K562 (cell line): ENCODE results near the gene FGF21. TPM values are rescaled to one million over a fixed set of nuclear protein-coding genes. Genes with fewer than 3 reads are reported as not detected.
A peak's percentile ranks its signal among the peaks of the same experiment; 100 is the strongest.

ENCODE experiments used
- ASH1L ChIP-seq: fragments of 450-650 bp; IDR thresholded peaks from 2 replicates; pipeline ENCODE4 v1.6.1; 2018; ENCODE audit warnings: borderline replicate concordance, mild to moderate bottlenecking, low read depth; ENCODE audit not compliant: partially characterized antibody
- CC2D1A ChIP-seq: fragments of 450-650 bp; IDR thresholded peaks from 2 replicates; pipeline ENCODE4 v1.6.1; 2017; ENCODE audit warnings: mild to moderate bottlenecking
- ELF4 ChIP-seq: fragments of 450-650 bp; formaldehyde crosslinking; IDR thresholded peaks from 2 replicates; pipeline ENCODE4 v1.4.0; 2022; ENCODE audit warnings: missing genetic modification characterization
- HEY1 ChIP-seq: fragments of 250-450 bp; sonication (Bioruptor Pico); IDR thresholded peaks from 2 replicates; pipeline ENCODE4 v1.5.0; 2020; ENCODE audit warnings: mild to moderate bottlenecking, moderate library complexity, borderline replicate concordance
- IRF2 ChIP-seq: sonication (generic); formaldehyde crosslinking; IDR thresholded peaks from 2 replicates; pipeline ENCODE4 v1.8.1; 2022; ENCODE audit warnings: mild to moderate bottlenecking, missing genetic modification reagents
- KDM1A ChIP-seq, 2 experiments: fragments of 450-650 bp; IDR thresholded peaks; 2 replicates each; pipeline ENCODE4 v1.6.1; 2016; ENCODE audit warnings: mild to moderate bottlenecking in 2 of 2
- KLF10 ChIP-seq: fragments of 250-450 bp; sonication (Bioruptor Pico); IDR thresholded peaks from 2 replicates; pipeline ENCODE4 v1.6.1; 2021; ENCODE audit warnings: matching md5 sums
- LARP7 ChIP-seq: fragments of 450-650 bp; IDR thresholded peaks from 2 replicates; pipeline ENCODE4 v1.6.1; 2016
- MEF2D ChIP-seq: conservative IDR thresholded peaks from 2 replicates; pipeline ENCODE4 v1.6.1; 2016; ENCODE audit warnings: low read depth, missing genetic modification characterization, missing compliant biosample characterization
- MTA3 ChIP-seq: fragments of 450-650 bp; formaldehyde crosslinking; IDR thresholded peaks from 2 replicates; pipeline ENCODE4 v1.6.1; 2017; ENCODE audit warnings: mild to moderate bottlenecking, borderline replicate concordance
- MYC ChIP-seq, 2 experiments: fragments of 250-450 bp in 1 of 2; sonication (Bioruptor Pico) in 1 of 2; IDR thresholded peaks; 2 replicates each; pipeline versions ENCODE4 v1.5.1 to v1.6.1; 2012 to 2021; ENCODE audit warnings: low read depth in 2 of 2, borderline replicate concordance in 1 of 2, improper control_type of control experiment in 1 of 2, low read length in 1 of 2, mild to moderate bottlenecking in 1 of 2, moderate library complexity in 1 of 2
- NFE2 ChIP-seq: IDR thresholded peaks from 2 replicates; pipeline ENCODE4 v1.6.1; 2014; ENCODE audit warnings: antibody characterized with exemption, low read depth
- NFXL1 ChIP-seq: fragments of 450-650 bp; formaldehyde crosslinking; IDR thresholded peaks from 2 replicates; pipeline ENCODE4 v1.4.0; 2021; ENCODE audit warnings: mild to moderate bottlenecking
- NR2C1 ChIP-seq, 2 experiments: fragments of 450-650 bp; IDR thresholded peaks; 2 replicates each; pipeline ENCODE4 v1.6.1; 2017; ENCODE audit warnings: mild to moderate bottlenecking in 2 of 2, antibody characterized with exemption in 1 of 2, inconsistent platforms in 1 of 2, missing compliant biosample characterization in 1 of 2, missing genetic modification characterization in 1 of 2
- NR2C2 ChIP-seq, 2 experiments: fragments of 200-800 bp in 1 of 2; sonication (Bioruptor generic) in 1 of 2; sonication (generic) in 1 of 2; formaldehyde crosslinking in 1 of 2; IDR thresholded peaks; 2 replicates each; pipeline versions ENCODE4 v1.6.1 to v1.8.0; 2016 to 2022; ENCODE audit warnings: mild to moderate bottlenecking in 1 of 2, missing compliant biosample characterization in 1 of 2, missing genetic modification characterization in 1 of 2, missing genetic modification reagents in 1 of 2
- PCBP2 ChIP-seq: fragments of 200-400 bp; formaldehyde crosslinking; IDR thresholded peaks from 2 replicates; pipeline ENCODE4 v1.6.1; 2018; ENCODE audit warnings: low read length, low read depth, mild to moderate bottlenecking, moderate library complexity; ENCODE audit not compliant: poor library complexity, severe bottlenecking
- POLR2G ChIP-seq: fragments of 200-400 bp; formaldehyde crosslinking; IDR thresholded peaks from 2 replicates; pipeline ENCODE4 v1.6.1; 2017; ENCODE audit warnings: low read depth, mild to moderate bottlenecking, antibody characterized with exemption, low read length, moderate library complexity
- PYGO2 ChIP-seq: fragments of 450-650 bp; IDR thresholded peaks from 2 replicates; pipeline ENCODE4 v1.6.1; 2016; ENCODE audit warnings: mild to moderate bottlenecking, missing genetic modification characterization, moderate library complexity, missing compliant biosample characterization
- RBM17 ChIP-seq: fragments of 200-400 bp; formaldehyde crosslinking; IDR thresholded peaks from 2 replicates; pipeline ENCODE4 v1.6.1; 2017; ENCODE audit warnings: low read depth, mild to moderate bottlenecking, low read length, borderline replicate concordance
- SMAD2 ChIP-seq: fragments of 150-350 bp; IDR thresholded peaks from 2 replicates; pipeline ENCODE4 v1.6.1; 2014; ENCODE audit warnings: low read depth, mild to moderate bottlenecking, low read length
- TAF1 ChIP-seq: IDR thresholded peaks from 2 replicates; pipeline ENCODE4 v1.6.1; 2011; ENCODE audit warnings: mild to moderate bottlenecking, low read length, moderate library complexity; ENCODE audit not compliant: insufficient read depth, control insufficient read depth, severe bottlenecking; ENCODE audit errors: extremely low read depth
- TAF9B ChIP-seq: fragments of 450-650 bp; IDR thresholded peaks from 2 replicates; pipeline ENCODE4 v1.6.1; 2018; ENCODE audit warnings: mild to moderate bottlenecking; ENCODE audit not compliant: partially characterized antibody
- TEAD4 ChIP-seq, 2 experiments: sonication (generic) in 1 of 2; formaldehyde crosslinking in 1 of 2; IDR thresholded peaks; 2 replicates each; pipeline versions ENCODE4 v1.6.1 to v1.8.0; 2012 to 2022; ENCODE audit warnings: borderline replicate concordance in 1 of 2, inconsistent platforms in 1 of 2, low read length in 1 of 2, mild to moderate bottlenecking in 1 of 2, missing genetic modification reagents in 1 of 2
- TOE1 ChIP-seq, 2 experiments: fragments of 450-650 bp in 1 of 2; sonication (generic) in 1 of 2; formaldehyde crosslinking in 1 of 2; IDR thresholded peaks; 2 replicates each; pipeline versions ENCODE4 v1.7.1 to v1.8.0; 2016 to 2022; ENCODE audit warnings: borderline replicate concordance in 2 of 2, mild to moderate bottlenecking in 2 of 2, antibody characterized with exemption in 1 of 2, inconsistent platforms in 1 of 2, low read depth in 1 of 2, missing genetic modification reagents in 1 of 2, moderate library complexity in 1 of 2
- polyA plus RNA-seq, 8 experiments: library from polyadenylated mRNA; depleted of rRNA in 4 of 8; stranded (reverse) in 5 of 8; unstranded in 3 of 8; fragments of >200 nt; fragmentation: Nextera tagmentation in 2 of 8; fragmentation: Illumina TruSeq in 1 of 8; extraction: Ambion mirVana in 2 of 8; extraction: Trizol in 1 of 8; gene quantifications; 2 replicates each; pipeline versions ENCODE4 v1.2.1 to v1.2.3, GENCODE V29; 2011 to 2014; ENCODE audit warnings: inconsistent platforms in 1 of 8, missing spikeins in 1 of 8
- total RNA-seq, 7 experiments: library from RNA; depleted of rRNA in 6 of 7; stranded (reverse); fragments of >200 nt in 6 of 7; fragmentation: Illumina TruSeq in 2 of 7; extraction: Trizol in 2 of 7; gene quantifications; 2 replicates each; pipeline versions ENCODE4 v1.2.1 to v1.2.3, GENCODE V29; 2011 to 2021; ENCODE audit warnings: low replicate concordance in 1 of 7
- TF ChIP-seq, protein P1 (sequence below): sonication (generic); formaldehyde crosslinking; IDR thresholded peaks from 2 replicates; pipeline ENCODE4 v1.8.1; 2023; ENCODE audit warnings: mild to moderate bottlenecking, missing genetic modification reagents

Gene FGF21
- total and polyA plus RNA-seq, 9 of the 15 experiments (the other 6 are each of a cell fraction or from before 2014, with no cell fraction given), result 0.04 to 0.77 (median 0.09) TPM; not detected in 6

DNA sequence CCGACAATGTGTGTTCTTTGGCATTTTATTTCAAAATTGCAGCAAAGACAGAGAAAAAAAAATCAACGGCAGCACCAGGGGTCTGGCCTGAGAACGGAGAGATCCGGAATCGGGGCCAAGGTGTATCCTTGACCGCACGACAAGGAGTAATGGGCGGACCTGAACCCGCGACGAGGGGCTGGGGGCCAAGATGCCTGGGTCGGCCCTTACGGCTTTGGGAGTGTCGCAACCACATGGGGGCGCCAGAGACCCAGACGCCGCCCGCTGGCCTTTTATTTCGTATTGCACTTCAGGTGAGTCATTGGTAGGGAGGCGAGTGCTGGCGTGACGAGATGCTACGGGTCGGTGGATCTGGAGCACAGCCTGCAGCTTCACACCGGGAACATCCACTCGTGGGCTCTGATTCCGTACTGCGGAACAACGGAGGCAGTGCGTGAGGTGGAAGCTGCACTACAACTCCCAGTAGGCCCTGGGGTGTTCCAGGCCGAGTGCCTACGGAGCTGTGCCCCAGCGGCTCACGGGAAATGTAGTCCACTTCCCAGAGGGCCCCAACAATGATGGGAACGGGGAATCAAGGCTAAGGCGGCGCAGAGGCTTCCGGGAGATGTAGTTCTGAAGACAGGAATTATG lies 39.8 kb downstream of the FGF21 start (continued):
- 0 out of 2 replicates have a peak, but pooled peaks have one; percentile 49 for TF ChIP-seq LARP7
- peak; percentile 75 for TF ChIP-seq ASH1L
- TF ChIP-seq IRF2 (CRISPR knock-in tag), result no peak
- peak; percentile 92; the same call in 1 of the 2 replicates for TF ChIP-seq MTA3
- TF ChIP-seq NR2C2 (CRISPR knock-in tag; IDR thresholded peaks at IDR 0.05), result 0 out of 2 replicates have a peak, but pooled peaks have one; percentile 53
- peak; percentile 93 for TF ChIP-seq NR2C2 (tag; IDR thresholded peaks at IDR 0.05)
- TF ChIP-seq TAF9B, result no peak
- TF ChIP-seq SMAD2, result no peak; the same call in 1 of the 2 replicates
- peak; percentile 66; the same call in 1 of the 2 replicates for TF ChIP-seq TOE1 (IDR thresholded peaks at IDR 0.05; ENCODE audit: borderline replicate concordance)
- TF ChIP-seq TOE1 (CRISPR knock-in tag; IDR thresholded peaks at IDR 0.05; ENCODE audit: borderline replicate concordance, low read depth), result peak; percentile 64; the same call in 1 of the 2 replicates
- no peak for TF ChIP-seq TAF1
- TF ChIP-seq RBM17, result no peak
- TF ChIP-seq, protein P1, sequence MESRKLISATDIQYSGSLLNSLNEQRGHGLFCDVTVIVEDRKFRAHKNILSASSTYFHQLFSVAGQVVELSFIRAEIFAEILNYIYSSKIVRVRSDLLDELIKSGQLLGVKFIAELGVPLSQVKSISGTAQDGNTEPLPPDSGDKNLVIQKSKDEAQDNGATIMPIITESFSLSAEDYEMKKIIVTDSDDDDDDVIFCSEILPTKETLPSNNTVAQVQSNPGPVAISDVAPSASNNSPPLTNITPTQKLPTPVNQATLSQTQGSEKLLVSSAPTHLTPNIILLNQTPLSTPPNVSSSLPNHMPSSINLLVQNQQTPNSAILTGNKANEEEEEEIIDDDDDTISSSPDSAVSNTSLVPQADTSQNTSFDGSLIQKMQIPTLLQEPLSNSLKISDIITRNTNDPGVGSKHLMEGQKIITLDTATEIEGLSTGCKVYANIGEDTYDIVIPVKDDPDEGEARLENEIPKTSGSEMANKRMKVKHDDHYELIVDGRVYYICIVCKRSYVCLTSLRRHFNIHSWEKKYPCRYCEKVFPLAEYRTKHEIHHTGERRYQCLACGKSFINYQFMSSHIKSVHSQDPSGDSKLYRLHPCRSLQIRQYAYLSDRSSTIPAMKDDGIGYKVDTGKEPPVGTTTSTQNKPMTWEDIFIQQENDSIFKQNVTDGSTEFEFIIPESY (CRISPR knock-in tag), result peak; percentile 76
- peak; percentile 90; the same call in 1 of the 2 replicates for TF ChIP-seq ELF4 (CRISPR knock-in tag)
- TF ChIP-seq PYGO2, result peak; percentile 44; the same call in 1 of the 2 replicates
- TF ChIP-seq PCBP2, result no peak
- peak; percentile 91 for TF ChIP-seq CC2D1A
- TF ChIP-seq NR2C1 (IDR thresholded peaks at IDR 0.05), result peak; percentile 76; the same call in 1 of the 2 replicates
- peak; percentile 91 for TF ChIP-seq NR2C1 (tag; IDR thresholded peaks at IDR 0.05)
- TF ChIP-seq NFE2, result peak; percentile 38; the same call in 1 of the 2 replicates
- TF ChIP-seq POLR2G, result peak; percentile 67
- no peak for TF ChIP-seq NFXL1 (CRISPR knock-in tag)
- TF ChIP-seq HEY1, result no peak
- peak; percentile 68; the same call in 1 of the 2 replicates for TF ChIP-seq MEF2D
- TF ChIP-seq KLF10 (CRISPR knock-in tag), result no peak
- 0 out of 2 replicates have a peak, but pooled peaks have one; percentile 13 for TF ChIP-seq TEAD4 (IDR thresholded peaks at IDR 0.05; ENCODE audit: low read length)
- no peak for TF ChIP-seq TEAD4 (CRISPR knock-in tag; IDR thresholded peaks at IDR 0.05; ENCODE audit: borderline replicate concordance)
- TF ChIP-seq MYC (IDR thresholded peaks at IDR 0.05; ENCODE audit: low read depth, low read length), result 0 out of 2 replicates have a peak, but pooled peaks have one; percentile 9
- peak; percentile 57; the same call in 1 of the 2 replicates for TF ChIP-seq MYC (CRISPR knock-in tag; IDR thresholded peaks at IDR 0.05; ENCODE audit: borderline replicate concordance, low read depth)
- TF ChIP-seq KDM1A (IDR thresholded peaks at IDR 0.05), result no peak
